HEK293 (cell line): ENCODE data around the gene PTGES.

Experiments used
- ZNF530 ChIP-seq: fragments of 450-650 bp; formaldehyde crosslinking; IDR thresholded peaks from 2 replicates; pipeline ENCODE4 v1.5.1; 2016; ENCODE audit warnings: low read depth, missing biosample characterization, missing genetic modification characterization
- TF ChIP-seq, protein P1 (sequence below): fragments of 450-650 bp; formaldehyde crosslinking; IDR thresholded peaks from 2 replicates; pipeline ENCODE4 v1.5.1; 2016; ENCODE audit warnings: missing biosample characterization, missing genetic modification characterization

DNA sequence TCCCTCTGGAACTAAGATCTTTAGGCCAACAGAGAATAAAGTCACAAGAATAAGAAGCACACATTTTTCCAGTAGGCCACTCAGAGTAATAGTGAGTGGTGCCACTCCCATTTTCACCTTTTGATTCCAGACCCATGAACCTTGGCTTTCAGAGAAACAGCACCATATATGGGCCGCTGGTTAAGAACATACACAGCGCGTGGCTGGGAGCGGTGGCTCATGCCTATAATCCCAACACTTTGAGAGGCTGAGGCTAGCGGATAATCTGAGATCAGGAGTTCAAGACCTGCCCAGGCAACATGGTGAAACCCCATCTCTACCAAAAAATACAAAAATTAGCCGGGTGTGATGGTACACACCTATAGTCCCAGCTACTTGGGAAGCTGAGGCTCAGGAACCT is 15.6 kb upstream of the PTGES start:
- TF ChIP-seq, protein P1, sequence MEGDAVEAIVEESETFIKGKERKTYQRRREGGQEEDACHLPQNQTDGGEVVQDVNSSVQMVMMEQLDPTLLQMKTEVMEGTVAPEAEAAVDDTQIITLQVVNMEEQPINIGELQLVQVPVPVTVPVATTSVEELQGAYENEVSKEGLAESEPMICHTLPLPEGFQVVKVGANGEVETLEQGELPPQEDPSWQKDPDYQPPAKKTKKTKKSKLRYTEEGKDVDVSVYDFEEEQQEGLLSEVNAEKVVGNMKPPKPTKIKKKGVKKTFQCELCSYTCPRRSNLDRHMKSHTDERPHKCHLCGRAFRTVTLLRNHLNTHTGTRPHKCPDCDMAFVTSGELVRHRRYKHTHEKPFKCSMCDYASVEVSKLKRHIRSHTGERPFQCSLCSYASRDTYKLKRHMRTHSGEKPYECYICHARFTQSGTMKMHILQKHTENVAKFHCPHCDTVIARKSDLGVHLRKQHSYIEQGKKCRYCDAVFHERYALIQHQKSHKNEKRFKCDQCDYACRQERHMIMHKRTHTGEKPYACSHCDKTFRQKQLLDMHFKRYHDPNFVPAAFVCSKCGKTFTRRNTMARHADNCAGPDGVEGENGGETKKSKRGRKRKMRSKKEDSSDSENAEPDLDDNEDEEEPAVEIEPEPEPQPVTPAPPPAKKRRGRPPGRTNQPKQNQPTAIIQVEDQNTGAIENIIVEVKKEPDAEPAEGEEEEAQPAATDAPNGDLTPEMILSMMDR (tag by site-specific recombination): no peak
- no peak for TF ChIP-seq ZNF530 (tag by site-specific recombination)
